ENCODE results near the gene CCDC61.

The CCDC61 gene

GRCh38 chr19:46063201-46063600, 67.9 kb downstream of the CCDC61 start:
- Histone ChIP-seq H3K36me3 (ENCODE audit: insufficient read depth, low read length) (no peaks in the 10 kb centered on the region), H3K79me2 (ENCODE audit: insufficient read depth, low read length) (no peaks in the 10 kb centered on the region), H3K9me2 (ENCODE audit: low read depth, low read length) (no peaks in the 10 kb centered on the region), H3K9ac (ENCODE audit: low read length) (no peak overlapping the region), H3K27me3 (ENCODE audit: insufficient read depth, low read length) (no peaks in the 10 kb centered on the region; the same call in 1 of the 2 replicates), H3F3A (ENCODE audit: insufficient read depth, low read length) (no peaks in the 10 kb centered on the region), H2AFZ (ENCODE audit: low read length) (no peak overlapping the region), H3K9me3 (ENCODE audit: low read length) (peaks cover 8% of the 10 kb centered on the region; the same call in 1 of the 2 replicates), H3K4me1 (ENCODE audit: insufficient read depth, low read length, severe bottlenecking) (no peaks in the 10 kb centered on the region), H4K20me1 (ENCODE audit: insufficient read depth, low read length) (no peaks in the 10 kb centered on the region), H3K27ac (ENCODE audit: low read depth, low read length, poor library complexity, severe bottlenecking) (no peak overlapping the region), H3K4me3 (ENCODE audit: low read depth, low read length, poor library complexity, severe bottlenecking) (no peak overlapping the region), H3K4me2 (ENCODE audit: low read length) (no peak overlapping the region)
- TF ChIP-seq EZH2 (IDR thresholded peaks at IDR 0.05; ENCODE audit: borderline replicate concordance, low read length) = no peak
- TF ChIP-seq CTCF (IDR thresholded peaks at IDR 0.05; ENCODE audit: low read length) = no peak

DNA sequence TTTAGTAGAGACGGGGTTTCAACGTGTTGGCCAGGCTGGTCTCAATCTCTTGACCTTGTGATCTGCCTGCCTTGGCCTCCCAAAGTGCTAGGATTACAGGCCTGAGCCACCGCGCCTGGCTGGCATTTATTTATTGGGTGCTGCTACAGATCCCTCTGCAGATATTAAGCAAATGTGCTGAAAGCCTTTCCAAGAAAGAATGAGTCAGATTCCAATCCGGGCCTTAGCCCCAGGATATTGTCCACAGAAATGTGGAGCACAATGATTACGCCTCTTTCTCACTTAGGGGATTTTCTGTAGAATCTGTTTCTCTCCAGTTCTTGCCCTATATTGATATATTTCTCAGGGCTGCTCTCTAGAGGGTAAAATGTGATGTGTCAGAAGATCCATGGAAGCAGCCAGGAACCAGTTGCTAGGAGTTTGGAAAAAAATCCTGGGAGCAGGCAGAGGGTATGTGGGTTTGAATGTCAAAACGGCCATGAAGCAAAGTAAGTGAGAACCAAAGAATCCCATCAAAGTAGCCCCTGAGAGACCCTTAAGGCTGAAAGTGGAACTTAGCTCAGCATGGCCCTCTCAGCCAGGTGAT, 70.3 kb downstream of the CCDC61 start:
- H2AFZ ChIP-seq (ENCODE audit: low read length) = no peak overlapping the region
- H3K4me3 ChIP-seq (ENCODE audit: low read depth, low read length, poor library complexity, severe bottlenecking) = no peak overlapping the region
- TF ChIP-seq EZH2 (IDR thresholded peaks at IDR 0.05; ENCODE audit: borderline replicate concordance, low read length) (no peak), CTCF (IDR thresholded peaks at IDR 0.05; ENCODE audit: low read length) (no peak)
- no peaks in the 10 kb centered on the region for H3K27me3 ChIP-seq (ENCODE audit: insufficient read depth, low read length)
- H3K36me3 ChIP-seq (ENCODE audit: insufficient read depth, low read length) = no peaks in the 10 kb centered on the region
- no peaks in the 10 kb centered on the region for H4K20me1 ChIP-seq (ENCODE audit: insufficient read depth, low read length)
- H3K27ac ChIP-seq (ENCODE audit: low read depth, low read length, poor library complexity, severe bottlenecking) = no peak overlapping the region
- no peaks in the 10 kb centered on the region for H3F3A ChIP-seq (ENCODE audit: insufficient read depth, low read length)
- no peak overlapping the region for H3K9ac ChIP-seq (ENCODE audit: low read length)
- no peaks in the 10 kb centered on the region for H3K4me1 ChIP-seq (ENCODE audit: insufficient read depth, low read length, severe bottlenecking)
- H3K79me2 ChIP-seq (ENCODE audit: insufficient read depth, low read length) = no peaks in the 10 kb centered on the region
- H3K4me2 ChIP-seq (ENCODE audit: low read length) = no peak overlapping the region
- 0 out of 2 replicates have a peak, but pooled peaks cover 3% of the 10 kb centered on the region for H3K9me3 ChIP-seq (ENCODE audit: low read length)
- H3K9me2 ChIP-seq (ENCODE audit: low read depth, low read length) = no peaks in the 10 kb centered on the region

DNA sequence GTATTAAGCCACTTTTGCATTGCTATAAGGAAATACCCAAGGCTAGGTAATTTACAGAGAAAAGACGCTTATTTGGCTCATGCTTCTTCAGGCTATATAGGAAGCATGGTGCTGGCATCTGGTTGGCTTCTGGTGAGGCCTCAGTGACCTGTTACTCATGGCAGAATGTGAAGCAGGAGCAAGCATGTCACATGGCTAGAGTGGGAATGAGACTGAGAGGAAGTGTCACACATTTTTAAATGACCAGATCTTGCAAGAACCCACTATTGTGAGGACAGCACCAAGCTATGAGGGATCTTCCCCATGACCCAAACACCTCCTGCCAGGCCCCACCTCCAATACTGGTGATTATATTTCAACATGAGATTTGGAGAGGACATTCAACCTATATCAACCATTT, 71.2 kb downstream of the CCDC61 start:
- no peak overlapping the region for H2AFZ ChIP-seq (ENCODE audit: low read length)
- H3K9me2 ChIP-seq (ENCODE audit: low read depth, low read length) = no peaks in the 10 kb centered on the region
- TF ChIP-seq EZH2 (IDR thresholded peaks at IDR 0.05; ENCODE audit: borderline replicate concordance, low read length) = no peak
- no peak for TF ChIP-seq CTCF (IDR thresholded peaks at IDR 0.05; ENCODE audit: low read length)
- H4K20me1 ChIP-seq (ENCODE audit: insufficient read depth, low read length) = no peaks in the 10 kb centered on the region
- no peak overlapping the region for H3K4me3 ChIP-seq (ENCODE audit: low read depth, low read length, poor library complexity, severe bottlenecking)
- H3K4me2 ChIP-seq (ENCODE audit: low read length) = no peak overlapping the region
- no peaks in the 10 kb centered on the region for H3K79me2 ChIP-seq (ENCODE audit: insufficient read depth, low read length)
- H3K27me3 ChIP-seq (ENCODE audit: insufficient read depth, low read length) = no peaks in the 10 kb centered on the region
- 0 out of 2 replicates have a peak, but pooled peaks cover 3% of the 10 kb centered on the region for H3K9me3 ChIP-seq (ENCODE audit: low read length)
- no peak overlapping the region for H3K9ac ChIP-seq (ENCODE audit: low read length)
- H3K27ac ChIP-seq (ENCODE audit: low read depth, low read length, poor library complexity, severe bottlenecking) = no peak overlapping the region
- H3K36me3 ChIP-seq (ENCODE audit: insufficient read depth, low read length) = no peaks in the 10 kb centered on the region
- H3K4me1 ChIP-seq (ENCODE audit: insufficient read depth, low read length, severe bottlenecking) = no peaks in the 10 kb centered on the region
- no peaks in the 10 kb centered on the region for H3F3A ChIP-seq (ENCODE audit: insufficient read depth, low read length)
